Measurements from ENCODE around the gene OCSTAMP.

DNA sequence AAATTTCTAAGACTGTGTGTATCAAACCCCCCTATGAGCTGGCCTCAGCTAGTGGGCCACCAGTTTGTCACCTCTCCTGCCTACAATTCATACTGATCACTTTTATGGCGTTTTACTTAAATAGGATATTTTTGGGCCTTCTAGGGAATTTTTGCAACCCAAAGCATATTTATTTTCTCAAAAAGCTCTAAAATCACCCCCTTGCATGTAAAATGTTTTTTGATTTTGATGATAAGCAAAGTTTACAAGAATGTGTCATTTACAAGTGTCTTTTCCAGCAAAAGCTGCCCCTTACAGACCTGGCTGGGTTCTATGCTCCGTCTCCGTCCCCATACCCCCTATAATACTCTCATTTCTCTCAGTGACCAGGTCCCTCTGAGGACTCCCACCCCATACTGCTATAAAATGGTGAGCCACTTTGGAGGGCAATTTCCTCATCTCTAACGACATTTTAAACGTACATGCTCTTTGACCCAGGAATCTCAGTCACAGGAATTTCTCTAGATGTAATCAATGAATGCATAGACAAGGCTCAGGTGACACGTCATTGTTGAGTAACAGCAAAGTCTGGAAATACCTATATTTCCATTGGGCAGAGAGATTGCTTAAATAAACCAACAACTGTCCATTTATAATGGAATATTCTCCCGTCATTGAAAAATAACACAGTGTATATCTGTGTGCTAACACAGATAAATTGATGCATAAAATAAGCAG lies 13.9 kb upstream of the OCSTAMP start:
- no peak for TF ChIP-seq POLR2A (IDR thresholded peaks at IDR 0.05)
- no peak for TF ChIP-seq CTCF (IDR thresholded peaks at IDR 0.05)
